NCI-H69 (cell line): ENCODE measurements around the gene ZNF521.

Experiments
- DNase-seq: peaks from one replicate; lab custom pipeline; 2025; lab: John Stamatoyannopoulos, UW

ZNF521 gene

DNA sequence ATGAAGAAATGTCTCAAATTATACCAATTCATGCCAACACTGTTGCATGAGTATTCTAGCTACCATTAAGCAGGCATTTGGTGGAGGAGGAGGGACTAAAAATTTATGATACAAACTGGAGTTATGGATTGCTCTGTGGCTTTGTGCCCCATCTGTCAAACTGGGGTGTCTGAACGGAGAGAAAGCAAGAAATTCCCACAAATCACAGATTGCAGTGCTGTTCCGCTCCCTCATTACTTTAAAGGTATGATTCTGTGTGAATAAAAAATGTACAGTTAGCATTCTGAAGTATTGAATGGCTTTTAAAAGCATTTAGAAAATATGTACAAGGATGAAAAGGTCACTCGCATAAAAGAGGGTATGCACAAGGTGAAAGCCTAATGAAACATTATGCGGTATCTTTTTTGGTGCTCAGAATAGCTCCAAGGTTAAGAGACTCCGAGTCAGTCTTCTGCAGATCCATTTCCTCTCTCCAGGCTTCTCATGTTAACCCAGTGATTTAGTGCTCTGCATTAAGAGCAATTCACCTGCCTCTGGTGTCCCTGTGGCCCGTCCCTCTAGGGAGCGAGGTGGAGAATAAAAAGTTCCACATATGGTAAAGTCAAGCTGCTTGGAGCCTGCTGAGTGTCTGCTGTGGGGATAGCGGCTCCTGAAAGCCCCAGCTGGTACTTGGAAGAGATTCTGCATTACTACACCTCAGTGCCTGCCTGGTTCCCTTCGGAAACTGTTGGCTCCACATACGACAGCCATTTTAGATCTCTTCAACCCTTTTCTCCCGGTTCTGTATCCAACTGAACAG is 184.2 kb downstream of the ZNF521 start:
- peak; percentile 98 for DNase-seq

DNA sequence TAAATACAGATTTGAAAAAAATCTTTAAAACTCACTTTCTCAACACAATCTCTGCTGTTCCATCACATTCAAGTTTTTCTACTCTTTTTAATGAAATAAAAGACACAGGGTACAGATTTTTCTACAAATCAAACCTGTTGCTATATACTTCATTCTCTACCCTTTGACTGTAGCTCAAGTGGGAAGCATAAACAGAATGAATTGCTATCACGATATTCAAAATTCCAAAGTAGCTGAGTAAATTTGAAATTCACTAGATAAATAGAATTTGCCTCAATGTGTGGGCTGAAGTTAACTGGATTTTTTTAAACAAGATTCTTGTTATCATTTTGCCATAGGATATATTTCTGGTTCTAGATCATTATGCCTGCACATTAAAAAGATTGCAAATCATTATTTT is 185.9 kb downstream of the ZNF521 start:
- no peak for DNase-seq

DNA sequence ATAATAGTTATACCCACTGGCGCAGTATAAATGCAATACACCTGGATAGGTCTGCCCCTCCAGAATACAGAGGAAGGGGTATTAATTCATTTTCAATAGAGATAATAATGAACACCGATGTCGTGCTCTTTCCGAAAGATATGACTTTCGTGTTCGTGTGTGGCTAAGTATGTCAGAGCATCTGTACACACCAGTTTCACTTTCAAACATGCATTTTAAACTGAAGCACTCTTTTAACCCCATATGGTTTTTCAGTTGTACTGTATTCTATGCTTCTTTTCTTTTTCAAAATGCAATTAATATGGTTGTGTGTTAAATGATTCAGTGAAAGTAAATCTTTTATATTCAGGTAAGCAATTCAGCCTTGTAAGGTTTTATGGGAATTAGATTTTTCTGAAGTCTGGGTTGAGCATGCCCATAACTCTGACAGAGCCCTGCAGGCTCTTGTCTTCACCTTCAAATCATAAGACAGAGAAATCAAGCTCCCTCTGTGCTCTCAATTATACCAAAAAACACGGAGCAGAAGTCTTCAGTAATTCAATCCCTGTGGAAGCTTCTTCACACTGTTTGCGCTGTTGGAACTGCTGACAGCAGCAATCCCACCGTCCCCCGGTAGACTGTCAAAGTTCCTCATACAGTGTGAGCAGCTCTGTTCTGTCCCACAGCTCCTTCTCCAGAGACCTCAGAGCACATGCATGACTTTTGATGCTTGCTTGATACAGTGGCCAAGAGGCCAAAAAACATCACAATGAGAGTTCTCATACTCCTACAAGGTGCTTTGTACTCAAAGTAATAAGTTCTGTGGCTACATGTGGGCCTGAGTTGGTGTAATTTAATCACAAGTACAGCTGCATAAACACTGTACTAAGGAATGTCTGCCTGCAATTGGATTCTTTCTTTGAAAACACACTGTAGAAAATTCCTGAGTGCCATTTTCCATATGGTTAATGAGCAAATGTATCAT is 186.8 kb downstream of the ZNF521 start:
- DNase-seq: peak; percentile 53

DNA sequence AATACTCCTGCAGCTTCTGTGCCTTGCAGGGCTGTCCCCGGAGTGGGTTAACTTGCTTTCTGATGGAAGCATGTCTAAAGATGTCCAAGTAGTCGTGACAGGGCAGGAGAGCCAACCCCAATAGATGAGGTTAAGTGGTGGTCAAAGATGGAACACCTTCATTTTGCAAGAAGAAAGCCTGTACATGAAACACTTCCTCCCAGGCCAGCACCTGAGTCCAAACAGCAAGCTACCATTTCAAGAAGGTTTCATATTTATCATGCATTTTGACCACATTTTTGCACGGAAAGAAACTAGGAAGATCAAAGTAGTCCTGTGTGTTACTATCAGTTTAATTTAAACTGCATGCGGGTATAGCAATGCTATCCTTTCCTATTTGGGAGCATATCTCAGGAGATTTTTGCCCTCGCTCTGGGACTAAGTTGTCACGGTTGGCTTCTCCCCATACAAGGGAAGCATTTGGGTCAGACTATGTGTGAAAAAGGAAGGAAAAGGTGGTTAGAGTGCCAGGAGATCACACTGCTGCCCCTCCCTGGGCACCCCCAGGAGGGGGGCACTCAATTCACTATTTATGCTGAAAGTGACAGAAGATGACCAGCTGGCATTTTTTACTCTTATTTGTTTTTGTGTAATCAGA is 187.6 kb downstream of the ZNF521 start:
- peak; percentile 52 for DNase-seq

DNA sequence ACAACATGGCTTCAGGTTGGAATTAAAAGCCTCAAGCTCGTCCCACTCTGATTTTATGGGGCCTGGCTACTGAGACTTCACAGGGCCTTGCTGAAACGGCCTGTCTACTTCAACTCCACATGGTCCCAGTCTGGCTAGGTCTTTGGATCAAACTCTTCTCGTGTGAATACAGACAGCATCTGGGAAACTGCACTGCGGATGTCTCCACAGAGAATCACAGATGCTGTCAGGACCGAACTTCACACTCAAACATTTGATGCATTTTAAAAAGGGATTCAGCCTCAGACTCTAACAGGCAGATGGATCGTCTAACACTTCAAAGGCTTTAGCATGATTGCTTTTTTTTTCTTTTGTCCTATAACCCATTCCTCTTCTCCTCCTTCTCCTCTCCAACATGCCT is 198.5 kb downstream of the ZNF521 start:
- DNase-seq: no peak

DNA sequence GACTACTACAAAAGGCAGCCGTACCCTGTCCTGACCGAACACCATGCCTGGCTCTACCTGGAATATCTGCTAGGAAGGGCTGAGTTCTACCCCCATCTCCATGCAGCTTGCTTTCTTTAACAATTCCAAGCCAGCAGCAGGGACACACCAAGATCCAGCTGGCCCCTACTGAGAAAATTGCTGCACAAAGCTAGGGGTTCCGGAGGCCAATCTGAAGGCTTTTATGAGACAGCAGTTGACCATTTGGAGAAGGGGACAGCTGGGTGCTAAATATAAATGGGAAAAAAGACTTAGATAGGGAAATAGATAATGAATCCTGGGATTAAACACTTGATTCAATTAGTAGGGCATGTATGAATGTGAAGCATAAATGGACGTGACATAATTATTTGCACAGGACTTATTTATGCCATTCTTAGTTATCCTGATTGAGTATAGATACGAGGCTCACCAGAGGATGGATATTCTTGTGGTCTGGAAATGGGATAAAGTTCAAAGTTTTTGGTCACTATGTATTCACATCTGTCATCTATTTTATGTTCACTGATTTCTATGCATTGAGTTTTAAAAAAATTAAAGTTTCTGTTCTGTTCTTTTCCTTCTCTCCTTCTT is 204.0 kb downstream of the ZNF521 start:
- peak; percentile 92 for DNase-seq

DNA sequence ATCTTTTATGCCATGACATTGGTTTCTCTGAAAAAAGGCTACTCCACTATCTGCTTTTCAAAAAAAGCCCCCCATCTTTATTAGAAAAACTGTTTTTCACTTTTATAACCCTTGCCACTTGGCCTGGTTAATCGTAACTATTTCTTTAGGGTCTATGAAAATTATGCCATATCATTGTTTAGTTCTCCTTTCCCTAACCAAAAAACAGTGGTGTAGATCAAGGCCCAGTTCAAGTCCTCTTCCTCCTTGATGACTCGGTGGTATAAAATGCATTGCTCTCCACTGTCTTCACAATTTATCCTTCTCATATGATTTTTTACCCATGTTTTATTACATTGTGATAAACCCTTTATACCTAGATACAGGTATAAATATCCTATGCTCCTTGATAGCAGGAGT is 205.5 kb downstream of the ZNF521 start:
- no peak for DNase-seq

DNA sequence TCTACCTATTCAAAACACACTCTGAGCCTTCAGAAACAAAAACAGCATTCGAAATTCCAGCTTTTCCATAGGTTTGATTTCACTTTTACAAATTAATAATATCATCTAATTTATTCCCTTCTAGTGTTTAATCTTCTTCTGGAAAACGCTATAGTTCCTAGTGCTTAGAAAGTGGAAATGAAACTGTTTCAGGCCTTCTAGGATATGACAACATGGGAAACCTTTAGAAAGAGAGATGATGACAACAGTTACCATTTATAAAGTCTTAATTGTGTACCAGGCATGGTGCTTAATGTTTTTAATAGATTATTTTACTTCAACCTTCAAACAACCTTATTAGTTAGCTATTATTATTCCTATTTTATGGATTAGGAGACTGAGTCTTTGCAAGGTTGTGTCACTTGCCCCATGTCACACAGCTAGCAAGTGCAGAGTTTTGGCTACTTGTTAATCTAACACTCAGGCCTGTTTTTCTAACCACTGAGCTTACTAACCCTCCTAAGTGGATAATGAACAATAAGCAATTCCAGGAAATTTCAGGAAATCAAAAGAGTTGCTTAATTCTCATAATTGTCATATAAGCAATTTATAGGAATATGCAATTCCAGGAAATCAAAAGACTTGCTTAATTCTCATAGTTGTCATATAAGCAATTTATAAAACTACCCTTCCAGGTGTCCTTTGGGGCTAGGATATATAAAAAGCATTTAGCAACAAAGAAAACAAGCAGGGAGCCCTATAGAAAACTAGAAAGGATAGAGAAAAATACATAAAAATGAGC is 206.0 kb downstream of the ZNF521 start:
- no peak for DNase-seq

DNA sequence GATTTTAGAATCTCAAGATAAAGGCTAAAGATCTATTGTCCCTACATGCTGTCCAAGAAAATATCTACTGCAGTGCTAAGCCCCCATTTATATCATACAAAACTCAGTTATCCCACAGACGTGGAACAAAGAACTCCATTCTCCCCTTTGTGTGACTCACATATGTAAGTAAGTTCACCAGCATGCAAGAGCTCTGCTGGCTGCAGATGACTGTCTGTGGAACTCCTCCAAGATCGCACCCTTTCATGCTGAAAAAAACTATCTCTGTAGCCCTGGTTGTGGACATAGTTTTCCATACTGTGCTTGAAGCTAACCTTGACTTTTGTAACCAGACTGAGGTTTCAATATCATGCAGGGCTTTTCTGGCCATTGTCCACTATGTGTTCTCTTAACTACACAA is 207.1 kb downstream of the ZNF521 start:
- DNase-seq: no peak

DNA sequence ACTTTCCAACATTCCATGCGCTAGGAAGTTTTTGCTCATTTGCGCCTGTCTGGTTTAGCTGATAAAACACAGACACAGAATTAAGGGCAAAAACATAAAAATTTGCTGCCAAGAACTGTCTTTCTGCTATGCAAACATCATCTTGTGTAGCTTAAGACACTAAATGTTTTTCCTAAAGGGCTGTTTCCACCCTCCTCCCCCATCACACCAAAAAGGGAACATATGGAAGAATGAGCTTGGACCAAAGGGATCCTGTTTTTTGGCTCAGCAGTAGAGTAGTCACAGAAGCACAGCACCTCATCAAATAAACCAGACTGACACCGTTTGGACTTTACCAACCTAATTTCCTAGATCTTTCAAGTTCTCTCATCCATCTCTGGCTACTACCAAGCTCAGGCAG is 210.1 kb downstream of the ZNF521 start:
- no peak for DNase-seq

DNA sequence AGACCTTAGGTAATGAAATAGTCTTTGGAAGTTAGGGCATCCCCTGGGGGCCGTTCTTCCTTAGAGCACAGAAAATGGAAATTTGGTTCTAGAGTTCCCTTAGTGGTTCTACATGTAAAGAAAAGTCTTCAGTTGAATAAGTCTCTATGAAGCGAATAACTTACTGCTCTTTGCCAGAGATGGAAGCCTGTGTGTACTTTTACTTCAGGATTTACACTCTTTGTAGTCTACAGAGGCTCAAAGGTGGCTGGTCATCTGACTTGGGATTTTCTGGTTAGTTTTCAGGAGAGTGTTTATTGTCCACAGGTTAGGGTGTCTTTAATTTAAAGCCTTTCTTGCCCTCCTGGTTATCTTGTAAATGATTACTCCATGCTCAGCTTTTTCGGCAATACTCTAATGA is 210.6 kb downstream of the ZNF521 start:
- DNase-seq: peak; percentile 23

DNA sequence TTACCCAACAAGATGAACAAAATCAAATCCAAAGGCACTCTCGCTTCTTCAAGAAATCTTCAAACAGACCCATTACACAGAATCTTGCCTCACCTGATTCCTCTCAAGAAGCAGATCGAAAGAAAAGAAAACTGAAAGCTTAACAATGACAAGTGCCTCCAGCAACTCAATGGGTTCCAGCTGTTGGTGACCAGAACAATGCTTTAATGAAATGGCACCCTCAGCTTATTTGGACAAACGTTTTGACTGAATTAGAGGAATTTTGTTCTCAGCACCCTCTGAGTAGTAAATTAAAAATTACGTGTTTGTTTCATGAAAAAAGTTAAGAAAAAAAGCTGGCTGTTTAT is 211.0 kb downstream of the ZNF521 start:
- DNase-seq: no peak

DNA sequence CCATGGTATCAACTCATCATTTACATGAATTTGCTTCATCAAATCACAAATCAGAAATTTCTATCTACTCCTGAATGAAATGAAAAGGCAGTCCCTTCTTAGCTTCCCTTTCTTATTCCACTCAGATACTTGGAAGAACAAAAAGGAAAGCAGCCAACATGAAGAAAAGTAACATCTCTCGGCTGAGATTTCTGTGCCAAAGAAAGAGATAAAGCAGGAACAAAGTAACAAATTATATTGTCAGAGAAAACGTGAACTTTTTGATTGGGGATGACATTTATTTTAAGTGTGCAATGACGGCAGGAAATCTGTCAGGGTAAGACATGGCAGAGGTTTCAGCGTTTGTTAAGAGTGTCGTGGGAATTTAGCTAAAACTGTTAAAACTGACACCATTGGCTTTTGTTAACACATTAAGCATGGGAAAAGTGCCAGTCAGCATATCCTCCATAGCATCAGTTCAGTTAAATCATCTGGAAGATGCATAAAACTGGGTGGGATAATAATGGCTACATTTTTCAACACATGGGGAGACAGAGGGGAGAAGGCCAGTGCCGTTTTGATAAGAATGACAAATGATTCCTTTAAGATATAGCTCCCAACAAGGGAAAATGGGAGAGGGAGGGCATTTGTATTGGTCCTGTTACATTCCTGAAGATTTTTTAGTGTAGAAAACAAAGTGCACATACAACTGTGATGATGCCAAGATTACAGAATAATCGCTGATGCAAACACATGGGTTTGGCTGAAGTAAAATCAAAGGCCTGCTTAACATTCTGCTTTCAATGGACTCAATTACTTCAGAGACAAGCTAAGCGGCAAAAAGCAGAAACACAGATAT is 211.6 kb downstream of the ZNF521 start:
- no peak for DNase-seq

DNA sequence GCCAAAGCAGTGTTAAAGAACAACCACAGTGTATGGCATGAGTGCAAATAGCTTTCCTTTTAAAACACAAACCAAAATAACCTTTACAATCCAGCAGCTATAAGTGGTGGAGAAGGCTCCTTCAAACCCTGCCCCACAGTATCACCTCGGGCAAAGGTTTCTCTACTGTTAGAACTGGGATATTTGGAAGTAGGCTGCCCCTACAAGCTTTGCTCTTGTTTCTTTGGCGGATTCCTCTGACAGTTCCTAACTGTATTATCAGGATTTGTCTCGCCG is 214.8 kb downstream of the ZNF521 start:
- no peak for DNase-seq

DNA sequence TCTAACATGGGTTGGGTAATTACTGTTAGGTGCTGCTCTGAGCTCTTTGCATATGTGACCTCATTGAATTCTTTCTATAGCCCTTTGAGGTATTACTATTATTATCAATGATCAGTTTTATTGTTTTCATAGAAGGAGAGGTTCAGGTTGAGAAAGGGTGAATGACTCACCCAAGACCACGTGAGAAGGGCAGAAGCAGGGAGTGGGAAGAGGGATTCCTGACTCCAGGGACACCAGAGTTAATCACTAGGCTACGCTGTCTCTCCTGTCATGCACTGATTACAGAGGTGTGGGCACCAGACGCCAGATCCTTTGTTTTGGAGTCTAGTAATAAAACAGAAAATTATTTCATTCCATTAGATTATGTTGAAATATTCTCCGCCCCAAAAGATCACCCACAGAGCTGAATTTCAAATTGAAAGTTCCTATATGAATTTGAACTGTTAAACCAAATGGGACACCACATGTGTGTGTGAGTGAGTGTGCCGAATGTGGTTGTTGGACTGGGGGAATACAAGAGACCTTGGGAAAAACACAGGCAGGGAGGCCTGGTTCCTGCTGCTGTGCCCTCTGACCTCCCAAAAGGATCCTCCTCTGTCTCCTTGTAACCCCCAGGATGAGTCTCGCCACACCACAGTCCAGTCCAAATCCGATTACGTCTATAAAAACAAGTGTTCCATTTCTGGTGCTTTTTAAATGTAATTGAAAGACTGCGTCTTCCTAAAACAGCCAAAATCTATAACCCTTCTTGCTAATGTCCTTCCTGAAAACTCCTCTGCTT is 215.4 kb downstream of the ZNF521 start:
- DNase-seq: peak; percentile 73

DNA sequence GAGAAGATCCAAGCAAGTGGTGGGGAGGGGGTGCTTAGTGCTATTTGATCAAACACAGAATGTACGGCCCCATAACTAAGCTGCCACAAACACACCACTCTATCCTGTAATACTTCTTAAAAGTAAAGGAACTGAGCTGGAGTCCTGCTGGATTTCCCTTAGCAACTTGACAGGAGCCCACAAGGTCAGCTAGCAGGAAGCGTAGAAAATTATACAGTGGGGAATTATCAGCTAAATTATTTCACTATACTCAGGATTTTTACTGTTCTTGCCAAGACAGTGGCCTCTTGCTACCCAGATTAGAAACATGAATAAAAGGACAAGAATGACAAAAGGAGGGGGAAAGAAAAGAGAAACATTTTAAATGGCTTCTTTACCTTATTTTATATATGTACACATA is 217.1 kb downstream of the ZNF521 start:
- peak; percentile 77 for DNase-seq

DNA sequence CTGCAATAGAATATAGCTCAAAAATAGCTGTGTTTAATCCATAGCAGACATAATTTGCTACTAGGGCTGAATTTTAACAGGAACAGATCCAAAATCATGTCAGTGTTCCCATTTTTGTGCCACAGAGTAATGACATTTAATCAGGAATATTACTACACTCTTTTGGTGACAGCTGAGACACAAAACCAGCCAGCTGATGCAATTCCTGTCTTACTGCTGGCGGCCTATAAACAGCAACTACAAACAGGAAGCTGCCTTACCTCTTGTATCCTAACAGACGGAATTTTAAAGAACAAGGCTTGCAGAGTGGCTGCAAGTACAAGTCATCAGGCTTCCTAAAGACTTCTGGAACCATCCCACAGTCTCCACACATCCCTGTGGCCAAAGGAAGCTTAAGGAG is 218.1 kb downstream of the ZNF521 start:
- no peak for DNase-seq

DNA sequence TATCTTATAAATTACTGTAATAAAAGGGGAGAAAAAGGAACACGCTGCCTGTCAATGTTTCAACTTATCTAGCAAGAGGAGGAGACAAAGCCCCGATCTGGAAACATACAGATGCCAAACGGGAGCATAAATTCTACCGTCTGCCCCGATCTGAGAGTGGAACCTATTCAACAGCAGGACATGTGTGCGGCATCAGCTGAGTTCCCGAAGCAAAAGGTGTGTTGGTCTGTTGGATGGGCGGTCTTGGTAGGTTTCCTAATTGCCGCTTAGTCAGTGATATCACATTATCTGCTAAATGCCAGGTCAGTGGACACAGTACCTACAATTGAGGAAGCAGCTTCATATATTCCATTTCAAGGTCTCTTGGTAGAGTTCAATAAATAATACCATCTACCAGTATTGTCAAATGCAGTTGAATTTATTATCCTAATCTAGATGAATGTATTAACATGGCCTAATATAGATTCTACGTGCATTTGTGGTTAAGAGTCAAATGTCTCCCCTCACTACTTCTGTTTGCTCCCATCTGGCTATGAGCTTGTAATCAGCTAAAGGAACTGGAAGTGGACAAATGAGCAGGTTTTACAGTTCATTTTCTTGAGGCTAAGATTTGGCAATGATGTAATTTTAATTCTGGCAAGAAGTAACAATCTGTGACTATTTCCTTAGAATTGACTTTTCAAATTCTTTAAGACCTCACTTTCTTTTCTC is 219.0 kb downstream of the ZNF521 start:
- peak; percentile 51 for DNase-seq

DNA sequence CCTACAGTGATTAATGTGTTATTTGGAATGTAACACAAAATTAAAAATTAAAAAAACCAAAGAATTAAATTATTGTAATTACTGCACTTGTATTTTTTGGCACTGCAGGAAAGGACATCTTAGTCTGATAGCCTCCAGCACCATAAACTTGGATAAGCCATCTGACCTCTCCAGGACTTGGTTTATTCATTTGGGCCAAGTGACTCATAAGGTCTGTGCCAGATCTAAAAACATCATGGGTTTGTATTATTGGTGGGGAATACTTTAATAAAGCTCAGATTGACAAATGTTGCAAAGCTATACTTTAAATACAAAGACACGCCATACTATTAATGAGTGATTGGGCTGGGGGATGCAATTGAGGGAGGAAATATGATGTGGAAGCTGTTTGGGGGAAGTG is 225.2 kb downstream of the ZNF521 start:
- DNase-seq: no peak
